ENCODE measurements around the gene CCDC73.

- no peak for TF ChIP-seq CTCF (IDR thresholded peaks at IDR 0.05; ENCODE audit: insufficient read depth, low read depth, low read length)
- no peak for TF ChIP-seq EZH2 (IDR thresholded peaks at IDR 0.05; ENCODE audit: insufficient read depth, low read length)
Observed at GRCh38 chr11:32722255-32722654, 72.2 kb downstream of the CCDC73 start.
